GM19463 (cell line): ENCODE data around the gene PTCHD1.

Experiments
- ATAC-seq: cut with Tn5 transposase; IDR thresholded peaks from one replicate; pipeline ENCODE4 v1.9.1; 2021; ENCODE audit warnings: mild to moderate bottlenecking, moderate library complexity; ENCODE audit not compliant: unreplicated experiment

Gene PTCHD1

GRCh38 chrX:23394421-23394820 is 59.8 kb downstream of the PTCHD1 start:
- ATAC-seq: no peak

GRCh38 chrX:23396263-23396662 is 61.6 kb downstream of the PTCHD1 start:
- no peak for ATAC-seq

GRCh38 chrX:23398570-23398969 is 63.9 kb downstream of the PTCHD1 start:
- no peak for ATAC-seq

- ATAC-seq: no peak
These were observed 69.2 kb downstream of the PTCHD1 start for GRCh38 chrX:23403849-23404248.

- no peak for ATAC-seq
These were observed 88.3 kb downstream of the PTCHD1 start for GRCh38 chrX:23422912-23423311.

- ATAC-seq: no peak
These were observed 99.8 kb downstream of the PTCHD1 start for GRCh38 chrX:23434356-23434884.

- no peak for ATAC-seq
These were observed 100.5 kb downstream of the PTCHD1 start for GRCh38 chrX:23435108-23435507.

- ATAC-seq: no peak
These were observed 100.9 kb downstream of the PTCHD1 start for GRCh38 chrX:23435575-23435974.

- no peak for ATAC-seq
These were observed 102.2 kb downstream of the PTCHD1 start for GRCh38 chrX:23436875-23437274.

- no peak for ATAC-seq
These were observed 116.6 kb downstream of the PTCHD1 start for GRCh38 chrX:23451266-23451665.
